ENCODE data around the gene CCDC80. TPM values are rescaled to one million over a fixed set of nuclear protein-coding genes. Genes with fewer than 3 reads are reported as not detected.

CCDC80 gene
- total and polyA plus RNA-seq, 11 donors: 10.4 to 538 (median 87.2) TPM

DNA sequence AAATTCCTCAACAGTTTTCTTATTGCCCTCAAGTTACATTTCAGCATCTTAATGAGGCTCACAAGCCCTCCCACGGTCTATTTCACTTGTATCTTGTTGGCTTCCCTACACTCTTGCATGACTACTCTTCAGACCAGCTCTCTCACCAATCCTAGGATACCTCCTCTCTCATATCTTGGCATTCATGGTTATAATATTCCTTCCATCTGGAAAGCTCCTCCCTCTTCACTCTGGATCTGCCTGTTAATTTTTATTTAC lies 8.5 kb upstream of the CCDC80 start:
- intact Hi-C loops (cut with DNase I): loop anchor here in 4 of 10 donors (5.0 to 10.0 kb wide), 4 partner anchors 83 to 635 kb away; no protein-coding TSS in a partner anchor
- Histone ChIP-seq H3K4me3 (no peak overlapping the region), H3K27me3 (peaks cover 0 to 5% (median 0%) of the 10 kb centered on the region in 9 donors), H3K27ac (no peak overlapping the region), H3K36me3 (no peaks in the 10 kb centered on the region), H3K4me1 (peaks cover 0 to 31% (median 0%) of the 10 kb centered on the region in 12 donors), H3K9me3 (no peaks in the 10 kb centered on the region)
- 74 to 93% (median 86%) methylated on average over 1 of the region's 1 CpG for WGBS, 4 donors
- TF ChIP-seq, protein P1, sequence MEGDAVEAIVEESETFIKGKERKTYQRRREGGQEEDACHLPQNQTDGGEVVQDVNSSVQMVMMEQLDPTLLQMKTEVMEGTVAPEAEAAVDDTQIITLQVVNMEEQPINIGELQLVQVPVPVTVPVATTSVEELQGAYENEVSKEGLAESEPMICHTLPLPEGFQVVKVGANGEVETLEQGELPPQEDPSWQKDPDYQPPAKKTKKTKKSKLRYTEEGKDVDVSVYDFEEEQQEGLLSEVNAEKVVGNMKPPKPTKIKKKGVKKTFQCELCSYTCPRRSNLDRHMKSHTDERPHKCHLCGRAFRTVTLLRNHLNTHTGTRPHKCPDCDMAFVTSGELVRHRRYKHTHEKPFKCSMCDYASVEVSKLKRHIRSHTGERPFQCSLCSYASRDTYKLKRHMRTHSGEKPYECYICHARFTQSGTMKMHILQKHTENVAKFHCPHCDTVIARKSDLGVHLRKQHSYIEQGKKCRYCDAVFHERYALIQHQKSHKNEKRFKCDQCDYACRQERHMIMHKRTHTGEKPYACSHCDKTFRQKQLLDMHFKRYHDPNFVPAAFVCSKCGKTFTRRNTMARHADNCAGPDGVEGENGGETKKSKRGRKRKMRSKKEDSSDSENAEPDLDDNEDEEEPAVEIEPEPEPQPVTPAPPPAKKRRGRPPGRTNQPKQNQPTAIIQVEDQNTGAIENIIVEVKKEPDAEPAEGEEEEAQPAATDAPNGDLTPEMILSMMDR (IDR thresholded peaks at IDR 0.05): no peak
- TF ChIP-seq POLR2A (IDR thresholded peaks at IDR 0.05): no peak
- DNase-seq (no peak), ATAC-seq (no peak)

DNA sequence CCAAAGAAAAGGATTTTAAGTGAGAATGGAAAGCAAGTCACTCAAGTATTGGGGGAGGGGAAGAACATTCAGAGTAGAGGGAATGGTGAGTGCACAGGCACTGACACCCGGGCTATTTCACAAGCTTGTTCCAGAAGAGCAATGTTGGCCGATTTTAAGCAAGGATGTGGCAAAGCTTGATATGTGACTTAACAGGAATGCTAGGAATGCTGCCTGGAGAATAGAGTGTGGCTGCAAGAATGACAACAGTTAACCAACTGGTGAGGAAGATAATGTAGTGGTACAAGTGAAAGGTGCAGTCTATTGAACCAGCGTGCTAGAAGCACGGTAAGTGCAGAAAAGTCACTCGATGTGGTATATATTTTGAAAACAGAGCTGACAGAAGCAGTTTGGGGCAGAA lies 6.2 kb upstream of the CCDC80 start:
- peak overlapping the region in 2 of 12 donors; percentile 25 to 40 for H3K27ac ChIP-seq
- H3K4me3 ChIP-seq: no peak overlapping the region
- WGBS, 4 donors: 24 to 32% (median 28%) methylated on average over 5 of the region's 5 CpGs
- TF ChIP-seq POLR2A (IDR thresholded peaks at IDR 0.05): no peak
- TF ChIP-seq, protein P1 (IDR thresholded peaks at IDR 0.05): no peak
- ATAC-seq (peak in 2 of 4 donors; percentile 63 to 66), DNase-seq (no peak)
- intact Hi-C loops (cut with DNase I): loop anchor here in 4 of 10 donors (5.0 to 10.0 kb wide), 4 partner anchors 85 to 638 kb away; no protein-coding TSS in a partner anchor
- H3K9me3 ChIP-seq: no peaks in the 10 kb centered on the region
- H3K27me3 ChIP-seq: peaks cover 0 to 12% (median 0%) of the 10 kb centered on the region in 9 donors
- H3K4me1 ChIP-seq: peaks cover 0 to 50% (median 5%) of the 10 kb centered on the region in 12 donors
- H3K36me3 ChIP-seq: no peaks in the 10 kb centered on the region

DNA sequence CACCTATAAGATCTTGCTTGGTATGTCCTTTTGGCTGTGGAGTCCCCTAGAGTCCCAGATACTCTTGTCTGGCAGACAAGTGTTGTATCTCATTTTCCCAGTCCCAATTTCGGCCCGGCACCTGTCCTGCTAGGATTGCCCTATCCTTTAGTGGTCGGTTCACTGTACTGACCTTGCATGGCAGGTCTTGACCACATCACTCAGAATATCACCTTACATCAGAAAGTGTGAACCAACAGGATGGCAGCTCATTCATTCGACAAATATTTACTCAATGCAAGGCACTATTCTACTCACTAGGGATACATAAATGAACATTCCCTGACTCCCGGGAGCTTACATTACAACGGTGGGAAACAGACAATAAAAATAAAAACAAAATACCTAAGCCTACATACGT lies 5.7 kb upstream of the CCDC80 start:
- Histone ChIP-seq H3K4me3 (no peak overlapping the region), H3K4me1 (peaks cover 0 to 52% (median 7%) of the 10 kb centered on the region in 12 donors), H3K9me3 (no peaks in the 10 kb centered on the region), H3K27ac (no peak overlapping the region), H3K27me3 (peaks cover 0 to 12% (median 0%) of the 10 kb centered on the region in 9 donors), H3K36me3 (no peaks in the 10 kb centered on the region)
- ATAC-seq (no peak), DNase-seq (no peak)
- WGBS, 4 donors: 70 to 77% (median 72%) methylated on average over 7 of the region's 7 CpGs
- no peak for TF ChIP-seq POLR2A (IDR thresholded peaks at IDR 0.05)
- TF ChIP-seq, protein P1 (IDR thresholded peaks at IDR 0.05): no peak
- intact Hi-C loops (cut with DNase I): loop anchor here in 4 of 10 donors (5.0 to 10.0 kb wide), 4 partner anchors 86 to 638 kb away; no protein-coding TSS in a partner anchor

DNA sequence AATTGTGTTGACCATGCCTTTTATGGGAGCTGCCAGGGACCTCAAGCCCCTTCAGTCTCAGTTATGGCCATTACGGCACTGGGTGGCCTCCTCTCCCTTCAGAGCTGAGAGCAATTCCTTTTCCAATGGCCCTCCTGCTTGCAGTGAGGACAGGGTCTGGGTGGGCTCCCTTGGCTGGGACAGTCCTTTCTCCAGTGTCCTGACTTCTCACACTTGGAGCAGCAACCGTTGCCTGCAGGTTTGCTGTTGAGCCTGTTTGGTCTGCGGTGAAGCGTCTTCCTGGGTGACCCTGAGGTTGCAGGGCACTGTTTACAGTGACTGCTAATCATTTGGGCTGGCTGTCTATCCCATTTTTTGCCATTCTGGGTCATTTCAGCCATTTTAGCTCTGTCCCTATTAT lies 3.5 kb upstream of the CCDC80 start:
- peaks cover 0 to 56% (median 14%) of the 10 kb centered on the region in 12 donors for H3K4me1 ChIP-seq
- WGBS, 4 donors: 78 to 81% (median 80%) methylated on average over 4 of the region's 4 CpGs
- intact Hi-C loops (cut with DNase I): loop anchor here in 8 of 10 donors (2.0 to 10.0 kb wide), 8 partner anchors 90 to 643 kb away; partner anchors contain the start of gene CD200R1 (in 3 of the 8)
- peaks cover 0 to 12% (median 0%) of the 10 kb centered on the region in 9 donors for H3K27me3 ChIP-seq
- DNase-seq (no peak), ATAC-seq (no peak)
- no peaks in the 10 kb centered on the region for H3K36me3 ChIP-seq
- no peak overlapping the region for H3K27ac ChIP-seq
- TF ChIP-seq POLR2A (IDR thresholded peaks at IDR 0.05): no peak
- H3K9me3 ChIP-seq: no peaks in the 10 kb centered on the region
- H3K4me3 ChIP-seq: no peak overlapping the region

All from heart left ventricle (tissue), 16 donors.